HG03439 (cell line): Measurements from ENCODE around the gene PGR.
A peak's percentile ranks its signal among the peaks of the same experiment; 100 is the strongest.
"Not testable (repeated sequence)": the region's sequence is repeated elsewhere in the genome, so short reads cannot be mapped to it uniquely, and the experiment has no call there.

Experiments used
- ATAC-seq: cut with Tn5 transposase; IDR thresholded peaks from one replicate; pipeline ENCODE4 v1.9.1; 2021; ENCODE audit warnings: mild to moderate bottlenecking, moderate library complexity; ENCODE audit not compliant: unreplicated experiment

PGR gene

GRCh38 chr11:101013702-101014101 lies 115.9 kb downstream of the PGR start:
- not testable (repeated sequence) for ATAC-seq

DNA sequence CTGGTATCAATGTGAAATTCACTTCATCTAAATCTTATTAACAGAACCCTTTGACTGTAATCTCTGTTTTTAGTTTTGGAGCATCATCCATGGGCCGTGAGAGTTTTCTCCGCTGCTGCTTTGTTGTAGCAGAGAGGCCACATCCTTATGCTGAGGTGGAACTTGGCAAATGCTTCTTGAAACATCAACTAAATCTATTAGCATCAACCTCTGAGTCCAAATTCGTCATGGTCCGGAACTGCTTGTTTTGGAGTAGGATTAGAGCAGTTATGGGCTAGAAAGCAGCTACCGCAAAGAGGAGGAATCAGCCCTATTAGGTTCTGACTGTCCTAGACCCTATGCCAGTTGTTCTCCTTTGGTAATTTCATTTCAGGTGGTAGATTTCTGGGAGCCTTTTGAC lies 117.7 kb downstream of the PGR start:
- no peak for ATAC-seq

GRCh38 chr11:101010899-101011298 lies 118.7 kb downstream of the PGR start:
- ATAC-seq = no peak

- ATAC-seq = no peak
These were observed 119.9 kb downstream of the PGR start for GRCh38 chr11:101009690-101010055.

GRCh38 chr11:101008961-101009689 lies 120.5 kb downstream of the PGR start:
- no peak for ATAC-seq

GRCh38 chr11:101003468-101003867 lies 126.1 kb downstream of the PGR start:
- ATAC-seq = peak; percentile 61

- no peak for ATAC-seq
These were observed 129.9 kb downstream of the PGR start for GRCh38 chr11:100999756-101000155.

GRCh38 chr11:100994966-100995365 lies 134.6 kb downstream of the PGR start:
- no peak for ATAC-seq

- no peak for ATAC-seq
These were observed 138.1 kb downstream of the PGR start for GRCh38 chr11:100991541-100991940.

GRCh38 chr11:100990931-100991330 lies 138.7 kb downstream of the PGR start:
- no peak for ATAC-seq

DNA sequence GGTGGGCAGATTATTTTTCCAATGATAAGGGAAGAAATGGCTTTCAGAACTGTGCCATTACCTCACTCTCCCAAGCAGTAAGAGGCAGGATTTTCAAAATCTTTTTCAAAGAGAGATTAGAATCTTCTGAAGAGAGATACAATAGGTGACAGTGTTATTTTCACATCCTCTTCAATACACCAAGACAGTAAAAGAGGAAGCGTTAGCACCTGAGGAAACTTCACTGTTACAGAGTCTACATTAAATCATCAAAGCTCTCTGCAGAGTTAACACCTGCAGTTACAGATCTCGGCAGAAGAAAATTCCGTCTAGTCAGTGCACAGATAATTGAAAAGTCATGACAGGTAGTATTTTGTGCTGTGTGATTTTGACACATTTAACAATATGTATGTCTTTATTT lies 144.9 kb downstream of the PGR start:
- peak; percentile 58 for ATAC-seq

DNA sequence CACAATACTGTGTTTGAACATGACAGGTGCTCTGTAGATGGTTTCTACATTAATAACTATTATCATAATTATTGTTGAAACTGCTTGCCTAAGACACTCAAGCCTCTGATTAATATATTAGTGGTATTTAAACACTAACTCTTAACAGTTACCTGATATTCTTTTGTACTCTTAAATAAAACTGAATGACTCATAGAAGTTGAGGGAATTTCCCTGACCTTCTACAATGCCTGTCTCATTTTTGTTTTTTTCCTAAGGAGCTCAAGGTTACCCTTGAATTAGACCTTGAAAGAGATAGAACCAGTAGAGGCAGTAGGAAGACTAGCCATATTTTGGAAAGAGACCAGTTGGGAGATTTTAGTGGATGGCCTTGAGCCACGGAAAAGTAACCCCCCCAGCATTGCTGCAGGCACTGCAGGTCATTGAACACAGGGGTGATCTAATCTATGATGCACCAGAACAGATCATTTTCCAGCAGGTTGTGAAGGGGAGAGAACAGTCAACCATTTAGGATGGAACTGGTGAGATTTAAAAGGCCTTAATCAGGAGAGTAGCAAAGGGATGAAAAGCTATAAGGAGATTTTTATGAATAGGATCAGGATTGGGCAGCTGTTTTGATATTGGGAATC lies 148.3 kb downstream of the PGR start:
- no peak for ATAC-seq

DNA sequence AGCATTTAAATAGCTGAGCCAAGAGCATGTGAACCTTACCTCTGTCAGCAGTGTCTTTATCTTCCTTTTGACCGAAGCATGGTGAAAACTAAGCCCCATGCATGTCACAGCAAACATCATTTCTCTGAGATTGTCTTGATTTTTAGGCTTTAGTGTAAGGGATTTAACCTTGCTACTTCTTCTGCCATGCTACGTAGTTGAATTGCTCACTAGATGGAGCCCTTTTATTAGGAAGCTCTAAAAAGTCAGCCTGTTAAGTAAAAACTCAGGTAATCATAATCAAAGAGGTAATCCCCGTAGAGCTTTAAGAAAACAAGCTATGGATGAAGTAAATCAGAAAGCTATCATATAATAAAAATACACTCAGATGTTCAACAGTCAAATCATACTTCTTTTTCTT lies 149.5 kb downstream of the PGR start:
- no peak for ATAC-seq
